K562 (cell line): ENCODE data around the gene NFYC. TPM values are rescaled to one million over a fixed set of nuclear protein-coding genes. Genes with fewer than 3 reads are reported as not detected.

Source experiments
- ATAC-seq: fragments of 200-7000 bp; cut with Tn5 transposase; 3 replicates; pipeline ENCODE4 v1.9.1; 2020; ENCODE audit warnings: moderate library complexity
- BruUV-seq: library from RNA; stranded (reverse); fragments of 400-500 nt; replicated peaks from 2 replicates; lab custom pipeline; 2021; lab: Mats Ljungman, UMichigan
- CTCF ChIA-PET: fragments of 300-600 bp; formaldehyde crosslinking; extraction: SDS; loops from one replicate; lab custom pipeline; 2021; ENCODE audit warnings: low intra/inter-chr PET ratio; lab: Yijun Ruan, JAX
- POLR2A ChIA-PET: fragments of 300-600, 350-650 bp; sonication (Branson Sonifier 250); formaldehyde crosslinking; extraction: SDS; loops from one replicate; lab custom pipeline; 2021; ENCODE audit warnings: antibody characterized with exemption, inconsistent platforms; lab: Yijun Ruan, JAX
- DNase-seq, 4 experiments: peaks; one replicate each; pipeline versions ENCODE4 v3.0.0 to v3.0.0-alpha.2; 2011 to 2018; ENCODE audit warnings: low spot score in 3 of 4, mixed read lengths in 3 of 4; ENCODE audit errors: extremely low read depth in 1 of 4
- FAIRE-seq: peaks from 2 replicates; lab custom pipeline; 2011; peaks lifted over from hg19 to GRCh38; lab: Jason Lieb, UNC
- H2AFZ ChIP-seq: 2 replicates; pipeline ENCODE4 v1.6.0; 2011; ENCODE audit warnings: low read depth, low read length, control low read depth, inconsistent platforms
- H3K27ac ChIP-seq: fragments of 200-600 bp; 3 replicates; pipeline ENCODE4 v1.8.0; 2011; ENCODE audit warnings: low read depth, mild to moderate bottlenecking, control low read depth, inconsistent platforms, low read length, moderate library complexity, mixed read lengths; ENCODE audit errors: extremely low read depth
- H3K27me3 ChIP-seq, 2 experiments: fragments of 300-600 bp in 1 of 2; 2 replicates in 1 of 2; 3 replicates in 1 of 2; pipeline versions ENCODE4 v1.6.0 to v1.8.0; 2011; ENCODE audit warnings: inconsistent platforms in 2 of 2, low read length in 2 of 2, mild to moderate bottlenecking in 1 of 2, mixed read lengths in 1 of 2, moderate library complexity in 1 of 2; ENCODE audit not compliant: control insufficient read depth in 2 of 2, insufficient read depth in 2 of 2
- H3K36me3 ChIP-seq: fragments of 300-600 bp; 3 replicates; pipeline ENCODE4 v1.8.0; 2011; ENCODE audit warnings: mild to moderate bottlenecking, low read length, inconsistent platforms; ENCODE audit not compliant: control insufficient read depth, insufficient read depth
- H3K4me1 ChIP-seq, 2 experiments: fragments of 200-600 bp in 1 of 2; replicated peaks in 1 of 2; 2 replicates in 1 of 2; 3 replicates in 1 of 2; pipeline versions ENCODE4 v1.5.1 to v1.8.0; 2011; ENCODE audit warnings: inconsistent platforms in 2 of 2, low read length in 2 of 2, mild to moderate bottlenecking in 1 of 2, mixed read lengths in 1 of 2, moderate library complexity in 1 of 2; ENCODE audit not compliant: control insufficient read depth in 2 of 2, insufficient read depth in 2 of 2
- H3K4me2 ChIP-seq: 2 replicates; pipeline ENCODE4 v1.6.1; 2011; ENCODE audit warnings: low read length, control low read depth, inconsistent platforms, mixed read lengths; ENCODE audit not compliant: insufficient read depth
- H3K4me3 ChIP-seq: fragments of 200-600 bp; sonication (generic), shearing (Covaris generic); 2 replicates; pipeline ENCODE4 v1.5.1; 2016; ENCODE audit warnings: control low read depth, inconsistent platforms
- H3K79me2 ChIP-seq: fragments of 200-600 bp; 3 replicates; pipeline ENCODE4 v1.8.0; 2011; ENCODE audit warnings: low read length, inconsistent platforms; ENCODE audit not compliant: control insufficient read depth, insufficient read depth
- H3K9ac ChIP-seq, 2 experiments: 2 replicates each; pipeline versions ENCODE4 v1.6.0 to v1.6.1; 2011; ENCODE audit warnings: low read depth in 2 of 2, low read length in 2 of 2, control low read depth in 1 of 2, inconsistent platforms in 1 of 2, mild to moderate bottlenecking in 1 of 2, mixed read lengths in 1 of 2; ENCODE audit not compliant: insufficient read depth in 1 of 2
- H3K9me1 ChIP-seq: one replicate; pipeline ENCODE4 v1.6.0; 2011; ENCODE audit warnings: inconsistent platforms, mild to moderate bottlenecking, low read length, moderate library complexity; ENCODE audit not compliant: control insufficient read depth, insufficient read depth
- H3K9me3 ChIP-seq: replicated peaks from 2 replicates; pipeline ENCODE4 v1.5.1; 2011; ENCODE audit warnings: low read depth, low read length, inconsistent platforms; ENCODE audit not compliant: control insufficient read depth, insufficient read depth
- H4K20me1 ChIP-seq: replicated peaks from 2 replicates; pipeline ENCODE4 v1.6.1; 2011; ENCODE audit warnings: low read length, inconsistent platforms, mixed read lengths; ENCODE audit not compliant: control insufficient read depth, insufficient read depth
- EP400 ChIP-seq: fragments of 450-650 bp; IDR thresholded peaks from 2 replicates; pipeline ENCODE4 v1.6.1; 2017; ENCODE audit warnings: antibody characterized with exemption, mild to moderate bottlenecking, moderate library complexity
- HDAC1 ChIP-seq, 2 experiments: fragments of 450-650 bp; IDR thresholded peaks; 2 replicates each; pipeline ENCODE4 v1.6.1; 2016 to 2017; ENCODE audit warnings: inconsistent platforms in 1 of 2, mild to moderate bottlenecking in 1 of 2, moderate library complexity in 1 of 2
- HSF4 ChIP-seq: fragments of 250-450 bp; sonication (Bioruptor Pico); IDR thresholded peaks from 2 replicates; pipeline ENCODE4 v2.1.2; 2022; ENCODE audit warnings: mild to moderate bottlenecking, moderate library complexity, borderline replicate concordance
- MTF1 ChIP-seq: fragments of 250-450 bp; sonication (Bioruptor Pico); IDR thresholded peaks from 2 replicates; pipeline ENCODE4 v1.9.0; 2021; ENCODE audit warnings: moderate library complexity, mild to moderate bottlenecking, inconsistent platforms, borderline replicate concordance
- SP2 ChIP-seq: IDR thresholded peaks from 2 replicates; pipeline ENCODE4 v1.6.1; 2011; ENCODE audit warnings: mild to moderate bottlenecking, low read depth, low read length, moderate library complexity; ENCODE audit not compliant: poor library complexity, severe bottlenecking; ENCODE audit errors: extremely low read depth
- SPI1 ChIP-seq: IDR thresholded peaks from 2 replicates; pipeline ENCODE4 v1.6.1; 2011; ENCODE audit warnings: low read depth, low read length, control low read depth, borderline replicate concordance
- ZNF41 ChIP-seq: fragments of 250-450 bp; sonication (Bioruptor Pico); conservative IDR thresholded peaks from 2 replicates; pipeline ENCODE4 v1.4.0; 2020; ENCODE audit warnings: mild to moderate bottlenecking
- WGBS: fragments of 100-300 bp; shearing (Covaris generic); methylation state at CpG from one replicate; pipeline ENCODE4 v1.1.6; 2016; ENCODE audit warnings: low coverage, mixed read lengths; ENCODE audit not compliant: insufficient coverage; ENCODE audit errors: missing lambda C conversion rate; 5-methylcytosine and 5-hydroxymethylcytosine counted together
- in situ Hi-C: fragments of 300-500 bp; cut with MboI; formaldehyde crosslinking; loops from 4 replicates; pipeline ENCODE4 v1.15.0; 2018; ENCODE audit warnings: inconsistent platforms, mixed read lengths
- intact Hi-C: fragments of 100-400 bp; cut with micrococcal nuclease; formaldehyde crosslinking; loops from 2 replicates; pipeline ENCODE4 v1.14.2; 2022
- polyA plus RNA-seq, 8 experiments: library from polyadenylated mRNA; depleted of rRNA in 4 of 8; stranded (reverse) in 5 of 8; unstranded in 3 of 8; fragments of >200 nt; fragmentation: Nextera tagmentation in 2 of 8; fragmentation: Illumina TruSeq in 1 of 8; extraction: Ambion mirVana in 2 of 8; extraction: Trizol in 1 of 8; gene quantifications; 2 replicates each; pipeline versions ENCODE4 v1.2.1 to v1.2.3, GENCODE V29; 2011 to 2014; ENCODE audit warnings: inconsistent platforms in 1 of 8, missing spikeins in 1 of 8
- total RNA-seq, 7 experiments: library from RNA; depleted of rRNA in 6 of 7; stranded (reverse); fragments of >200 nt in 6 of 7; fragmentation: Illumina TruSeq in 2 of 7; extraction: Trizol in 2 of 7; gene quantifications; 2 replicates each; pipeline versions ENCODE4 v1.2.1 to v1.2.3, GENCODE V29; 2011 to 2021; ENCODE audit warnings: low replicate concordance in 1 of 7
- TF ChIP-seq, protein P1 (sequence below), 2 experiments: fragments of 450-650 bp in 1 of 2; IDR thresholded peaks; 2 replicates each; pipeline ENCODE4 v1.6.1; 2011 to 2017; ENCODE audit warnings: low read depth in 2 of 2, antibody characterized with exemption in 1 of 2, borderline replicate concordance in 1 of 2, low read length in 1 of 2, mild to moderate bottlenecking in 1 of 2, mixed read lengths in 1 of 2; ENCODE audit not compliant: control insufficient read depth in 1 of 2
- TF ChIP-seq, protein P2 (sequence below): IDR thresholded peaks from 2 replicates; pipeline ENCODE4 v1.6.1; 2016; ENCODE audit warnings: missing genetic modification characterization, missing compliant biosample characterization
- TF ChIP-seq, protein P3 (sequence below): fragments of 450-650 bp; formaldehyde crosslinking; IDR thresholded peaks from 2 replicates; pipeline ENCODE4 v1.4.0; 2022; ENCODE audit warnings: mild to moderate bottlenecking, moderate library complexity
- TF ChIP-seq, protein P4 (sequence below): fragments of 250-450 bp; sonication (Bioruptor Pico); IDR thresholded peaks from 2 replicates; pipeline ENCODE4 v1.4.0; 2020; ENCODE audit warnings: mild to moderate bottlenecking, moderate library complexity

NFYC gene
- total and polyA plus RNA-seq, 9 of the 15 experiments (the other 6 are each of a cell fraction or from before 2014, with no cell fraction given) = 4.8 to 59.8 (median 41.1) TPM

DNA sequence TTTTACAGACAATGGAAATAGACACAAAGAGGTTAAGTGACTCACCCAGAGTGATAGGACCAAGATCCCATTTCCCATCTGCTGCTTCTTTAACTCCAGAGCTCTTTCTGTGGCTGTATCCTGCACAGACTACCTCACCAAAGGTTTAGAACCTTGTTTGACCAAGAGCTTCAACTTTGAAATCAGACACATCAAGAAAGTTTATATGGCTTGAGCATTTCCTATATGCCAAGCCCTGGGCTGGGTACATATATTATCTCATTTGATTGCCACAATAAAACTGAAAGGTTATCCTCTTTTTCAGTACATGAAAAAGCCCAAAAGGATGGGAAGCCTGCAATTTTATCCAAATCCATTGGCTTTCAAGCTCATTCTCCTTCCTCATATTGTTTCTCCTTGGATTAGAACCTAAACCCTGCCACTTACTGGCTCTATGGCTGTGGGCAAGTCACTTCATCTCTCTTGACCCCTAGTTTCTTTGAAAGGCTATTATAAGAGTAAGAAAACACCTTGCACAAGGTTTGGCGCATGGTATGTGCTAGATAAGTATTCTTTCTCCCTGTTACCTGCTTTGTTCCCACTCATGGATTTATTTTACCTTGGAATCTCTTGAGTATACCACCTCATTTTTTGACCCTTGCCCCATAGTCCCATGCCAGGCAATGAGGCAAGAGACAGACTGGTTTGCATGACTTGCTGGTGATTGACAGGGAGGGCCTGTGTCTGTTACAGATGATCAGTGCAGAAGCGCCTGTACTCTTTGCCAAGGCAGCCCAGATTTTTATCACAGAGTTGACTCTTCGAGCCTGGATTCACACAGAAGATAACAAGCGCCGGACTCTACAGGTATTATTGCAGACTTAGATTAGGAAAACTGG is 57.6 kb downstream of the NFYC start (continued):
- TF ChIP-seq, protein P1, sequence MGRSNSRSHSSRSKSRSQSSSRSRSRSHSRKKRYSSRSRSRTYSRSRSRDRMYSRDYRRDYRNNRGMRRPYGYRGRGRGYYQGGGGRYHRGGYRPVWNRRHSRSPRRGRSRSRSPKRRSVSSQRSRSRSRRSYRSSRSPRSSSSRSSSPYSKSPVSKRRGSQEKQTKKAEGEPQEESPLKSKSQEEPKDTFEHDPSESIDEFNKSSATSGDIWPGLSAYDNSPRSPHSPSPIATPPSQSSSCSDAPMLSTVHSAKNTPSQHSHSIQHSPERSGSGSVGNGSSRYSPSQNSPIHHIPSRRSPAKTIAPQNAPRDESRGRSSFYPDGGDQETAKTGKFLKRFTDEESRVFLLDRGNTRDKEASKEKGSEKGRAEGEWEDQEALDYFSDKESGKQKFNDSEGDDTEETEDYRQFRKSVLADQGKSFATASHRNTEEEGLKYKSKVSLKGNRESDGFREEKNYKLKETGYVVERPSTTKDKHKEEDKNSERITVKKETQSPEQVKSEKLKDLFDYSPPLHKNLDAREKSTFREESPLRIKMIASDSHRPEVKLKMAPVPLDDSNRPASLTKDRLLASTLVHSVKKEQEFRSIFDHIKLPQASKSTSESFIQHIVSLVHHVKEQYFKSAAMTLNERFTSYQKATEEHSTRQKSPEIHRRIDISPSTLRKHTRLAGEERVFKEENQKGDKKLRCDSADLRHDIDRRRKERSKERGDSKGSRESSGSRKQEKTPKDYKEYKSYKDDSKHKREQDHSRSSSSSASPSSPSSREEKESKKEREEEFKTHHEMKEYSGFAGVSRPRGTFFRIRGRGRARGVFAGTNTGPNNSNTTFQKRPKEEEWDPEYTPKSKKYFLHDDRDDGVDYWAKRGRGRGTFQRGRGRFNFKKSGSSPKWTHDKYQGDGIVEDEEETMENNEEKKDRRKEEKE (IDR thresholded peaks at IDR 0.05; ENCODE audit: borderline replicate concordance in 1 of 2, control insufficient read depth in 1 of 2, low read depth in 2 of 2, low read length in 1 of 2) = no peak
- no peak for TF ChIP-seq HSF4 (CRISPR knock-in tag)

DNA sequence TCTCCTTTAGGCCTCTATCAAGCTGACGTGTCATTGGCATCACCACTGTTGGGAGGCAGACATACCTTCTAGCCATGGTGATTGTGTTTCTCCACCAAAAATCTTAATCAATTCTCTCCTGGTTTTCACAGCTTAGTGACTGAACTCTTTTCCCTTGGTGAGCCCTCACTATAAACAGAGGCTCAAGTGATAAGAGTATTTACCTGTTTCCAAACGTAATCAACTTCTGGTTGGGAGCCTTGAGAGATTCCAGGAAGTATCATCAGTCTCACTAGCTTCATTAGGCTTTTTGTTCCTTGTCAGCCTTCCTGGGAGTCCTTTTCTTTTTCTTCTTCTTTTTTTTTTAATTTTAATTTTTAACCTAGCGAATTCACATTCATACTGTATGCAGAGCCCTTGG is 58.3 kb downstream of the NFYC start:
- peaks cover 8% of the 10 kb centered on the region; the same call in 1 of the 3 replicates for H3K79me2 ChIP-seq
- FAIRE-seq = no peak
- H3K4me1 ChIP-seq = no peaks in the 10 kb centered on the region
- H3K9me3 ChIP-seq = no peaks in the 10 kb centered on the region
- in situ Hi-C loops = no loop called here
- intact Hi-C loops = no loop called here
- 69% methylated on average over 3 of the region's 3 CpGs for WGBS
- no peak overlapping the region for H2AFZ ChIP-seq
- POLR2A ChIA-PET = interaction anchor here (0.6 kb wide), 1 partner anchor 31 kb away, joined by 3 read pairs; no protein-coding TSS in a partner anchor
- CTCF ChIA-PET = no interaction called here
- no peak for ATAC-seq
- H3K36me3 ChIP-seq = peaks cover 87% of the 10 kb centered on the region
- no TSS peak for BruUV-seq
- H4K20me1 ChIP-seq = no peaks in the 10 kb centered on the region
- DNase-seq = no peak
- H3K9ac ChIP-seq = no peak overlapping the region
- peak overlapping the region; percentile 12; the same call in 1 of the 3 replicates for H3K27ac ChIP-seq
- H3K9me1 ChIP-seq = no peaks in the 10 kb centered on the region
- H3K4me3 ChIP-seq = no peak overlapping the region
- H3K27me3 ChIP-seq = no peaks in the 10 kb centered on the region
- no peak overlapping the region for H3K4me2 ChIP-seq
- TF ChIP-seq, protein P2, sequence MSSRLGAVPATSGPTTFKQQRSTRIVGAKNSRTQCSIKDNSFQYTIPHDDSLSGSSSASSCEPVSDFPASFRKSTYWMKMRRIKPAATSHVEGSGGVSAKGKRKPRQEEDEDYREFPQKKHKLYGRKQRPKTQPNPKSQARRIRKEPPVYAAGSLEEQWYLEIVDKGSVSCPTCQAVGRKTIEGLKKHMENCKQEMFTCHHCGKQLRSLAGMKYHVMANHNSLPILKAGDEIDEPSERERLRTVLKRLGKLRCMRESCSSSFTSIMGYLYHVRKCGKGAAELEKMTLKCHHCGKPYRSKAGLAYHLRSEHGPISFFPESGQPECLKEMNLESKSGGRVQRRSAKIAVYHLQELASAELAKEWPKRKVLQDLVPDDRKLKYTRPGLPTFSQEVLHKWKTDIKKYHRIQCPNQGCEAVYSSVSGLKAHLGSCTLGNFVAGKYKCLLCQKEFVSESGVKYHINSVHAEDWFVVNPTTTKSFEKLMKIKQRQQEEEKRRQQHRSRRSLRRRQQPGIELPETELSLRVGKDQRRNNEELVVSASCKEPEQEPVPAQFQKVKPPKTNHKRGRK (tag) = no peak
- TF ChIP-seq HDAC1 (IDR thresholded peaks at IDR 0.05) = no peak
- no peak for TF ChIP-seq ZNF41 (CRISPR knock-in tag)
- no peak for TF ChIP-seq MTF1 (CRISPR knock-in tag)
- no peak for TF ChIP-seq SPI1
- no peak for TF ChIP-seq EP400
- no peak for TF ChIP-seq SP2
- TF ChIP-seq, protein P3, sequence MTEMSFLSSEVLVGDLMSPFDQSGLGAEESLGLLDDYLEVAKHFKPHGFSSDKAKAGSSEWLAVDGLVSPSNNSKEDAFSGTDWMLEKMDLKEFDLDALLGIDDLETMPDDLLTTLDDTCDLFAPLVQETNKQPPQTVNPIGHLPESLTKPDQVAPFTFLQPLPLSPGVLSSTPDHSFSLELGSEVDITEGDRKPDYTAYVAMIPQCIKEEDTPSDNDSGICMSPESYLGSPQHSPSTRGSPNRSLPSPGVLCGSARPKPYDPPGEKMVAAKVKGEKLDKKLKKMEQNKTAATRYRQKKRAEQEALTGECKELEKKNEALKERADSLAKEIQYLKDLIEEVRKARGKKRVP (CRISPR knock-in tag) = no peak
- TF ChIP-seq, protein P4, sequence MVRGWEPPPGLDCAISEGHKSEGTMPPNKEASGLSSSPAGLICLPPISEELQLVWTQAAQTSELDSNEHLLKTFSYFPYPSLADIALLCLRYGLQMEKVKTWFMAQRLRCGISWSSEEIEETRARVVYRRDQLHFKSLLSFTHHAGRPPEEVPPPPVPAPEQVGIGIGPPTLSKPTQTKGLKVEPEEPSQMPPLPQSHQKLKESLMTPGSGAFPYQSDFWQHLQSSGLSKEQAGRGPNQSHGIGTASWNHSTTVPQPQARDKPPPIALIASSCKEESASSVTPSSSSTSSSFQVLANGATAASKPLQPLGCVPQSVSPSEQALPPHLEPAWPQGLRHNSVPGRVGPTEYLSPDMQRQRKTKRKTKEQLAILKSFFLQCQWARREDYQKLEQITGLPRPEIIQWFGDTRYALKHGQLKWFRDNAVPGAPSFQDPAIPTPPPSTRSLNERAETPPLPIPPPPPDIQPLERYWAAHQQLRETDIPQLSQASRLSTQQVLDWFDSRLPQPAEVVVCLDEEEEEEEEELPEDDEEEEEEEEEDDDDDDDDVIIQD = no peak
